MM.1S (cell line): ENCODE results near the gene TMX4.

ENCODE experiments used
- DNase-seq: peaks from one replicate; pipeline ENCODE4 v3.0.0-alpha.2; 2015
- H2AFZ ChIP-seq: fragments of 300-600 bp; sonication (generic); 2 replicates; pipeline ENCODE4 v1.6.0; 2016; ENCODE audit warnings: antibody characterized with exemption, low read length
- H3F3A ChIP-seq: fragments of 300-600 bp; sonication (generic); 2 replicates; pipeline ENCODE4 v1.6.1; 2016; ENCODE audit warnings: mild to moderate bottlenecking, antibody characterized with exemption, low read length, moderate library complexity, mixed read lengths; ENCODE audit not compliant: insufficient read depth
- H3K27ac ChIP-seq: fragments of 300-600 bp; sonication (generic); 2 replicates; pipeline ENCODE4 v1.5.1; 2016; ENCODE audit warnings: mild to moderate bottlenecking, low read length
- H3K27me3 ChIP-seq: fragments of 300-600 bp; sonication (generic); replicated peaks from 2 replicates; pipeline ENCODE4 v1.6.0; 2016; ENCODE audit warnings: low read length; ENCODE audit not compliant: insufficient read depth
- H3K36me3 ChIP-seq: fragments of 300-600 bp; sonication (generic); replicated peaks from 2 replicates; pipeline ENCODE4 v1.6.1; 2016; ENCODE audit warnings: mild to moderate bottlenecking, low read length, mixed read lengths; ENCODE audit not compliant: insufficient read depth
- H3K4me1 ChIP-seq: fragments of 300-600 bp; sonication (generic); 2 replicates; pipeline ENCODE4 v1.6.1; 2016; ENCODE audit warnings: low read length, mixed read lengths
- H3K4me2 ChIP-seq: fragments of 300-600 bp; sonication (generic); 2 replicates; pipeline ENCODE4 v1.6.0; 2016; ENCODE audit warnings: low read depth, low read length
- H3K4me3 ChIP-seq: fragments of 300-600 bp; sonication (generic); 2 replicates; pipeline ENCODE4 v1.5.1; 2016; ENCODE audit warnings: low read length, mixed read lengths
- H3K79me2 ChIP-seq: fragments of 300-600 bp; sonication (generic); 2 replicates; pipeline ENCODE4 v1.6.1; 2016; ENCODE audit warnings: mixed run types, low read length, mixed read lengths
- H3K9ac ChIP-seq: fragments of 300-600 bp; sonication (generic); 2 replicates; pipeline ENCODE4 v1.6.1; 2016; ENCODE audit warnings: low read length, mixed read lengths
- H3K9me2 ChIP-seq: fragments of 300-600 bp; sonication (generic); replicated peaks from 2 replicates; pipeline ENCODE4 v1.6.1; 2016; ENCODE audit warnings: mild to moderate bottlenecking, low read length, mixed read lengths; ENCODE audit not compliant: insufficient read depth
- H3K9me3 ChIP-seq: fragments of 300-600 bp; sonication (generic); replicated peaks from 2 replicates; pipeline ENCODE4 v1.6.1; 2016; ENCODE audit warnings: mild to moderate bottlenecking, low read length, mixed read lengths; ENCODE audit not compliant: insufficient read depth
- H4K20me1 ChIP-seq: fragments of 300-600 bp; sonication (generic); 2 replicates; pipeline ENCODE4 v1.6.1; 2016; ENCODE audit warnings: mild to moderate bottlenecking, low read length, moderate library complexity, mixed read lengths; ENCODE audit not compliant: insufficient read depth
- EZH2 ChIP-seq: fragments of 300-600 bp; sonication (generic); optimal IDR thresholded peaks from 2 replicates; pipeline ENCODE3; 2017; ENCODE audit warnings: low read depth, mild to moderate bottlenecking, antibody characterized with exemption, low read length, mixed read lengths
- EZH2phosphoT487 ChIP-seq: fragments of 300-600 bp; sonication (generic); IDR thresholded peaks from 2 replicates; pipeline ENCODE4 v1.6.1; 2018; ENCODE audit warnings: antibody characterized with exemption, low read length
- TF ChIP-seq, protein P1 (sequence below): fragments of 300-600 bp; sonication (generic); IDR thresholded peaks from 2 replicates; pipeline ENCODE4 v1.5.1; 2016; ENCODE audit warnings: antibody characterized with exemption, low read length, mixed read lengths

Gene TMX4

DNA sequence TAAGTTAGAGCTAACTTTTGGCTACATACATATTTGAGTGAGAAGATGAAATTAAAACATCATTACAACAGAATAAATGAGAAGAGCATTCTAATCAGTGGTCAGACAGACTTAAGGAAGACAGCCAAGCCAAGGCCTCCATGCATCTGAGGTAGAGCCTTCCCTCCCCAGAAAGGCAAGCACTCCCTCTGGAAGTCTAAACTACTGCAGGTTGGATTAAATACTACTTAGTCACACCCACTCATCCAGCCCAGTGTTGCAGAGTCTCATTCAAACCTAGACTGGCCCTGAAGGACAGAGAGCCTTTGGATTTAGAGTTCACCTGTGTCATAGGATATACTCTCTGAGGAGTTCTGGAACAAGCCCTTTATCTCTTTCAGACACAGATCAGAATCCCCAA is 29.2 kb downstream of the TMX4 start:
- Histone ChIP-seq H2AFZ (no peak overlapping the region), H3K9me3 (no peaks in the 10 kb centered on the region), H3K9me2 (no peaks in the 10 kb centered on the region), H4K20me1 (no peaks in the 10 kb centered on the region), H3K9ac (no peak overlapping the region), H3K79me2 (no peaks in the 10 kb centered on the region), H3K4me3 (no peak overlapping the region), H3K27me3 (no peaks in the 10 kb centered on the region), H3K27ac (no peak overlapping the region), H3K4me2 (no peak overlapping the region), H3K36me3 (no peaks in the 10 kb centered on the region), H3F3A (no peaks in the 10 kb centered on the region), H3K4me1 (no peaks in the 10 kb centered on the region)
- TF ChIP-seq, protein P1, sequence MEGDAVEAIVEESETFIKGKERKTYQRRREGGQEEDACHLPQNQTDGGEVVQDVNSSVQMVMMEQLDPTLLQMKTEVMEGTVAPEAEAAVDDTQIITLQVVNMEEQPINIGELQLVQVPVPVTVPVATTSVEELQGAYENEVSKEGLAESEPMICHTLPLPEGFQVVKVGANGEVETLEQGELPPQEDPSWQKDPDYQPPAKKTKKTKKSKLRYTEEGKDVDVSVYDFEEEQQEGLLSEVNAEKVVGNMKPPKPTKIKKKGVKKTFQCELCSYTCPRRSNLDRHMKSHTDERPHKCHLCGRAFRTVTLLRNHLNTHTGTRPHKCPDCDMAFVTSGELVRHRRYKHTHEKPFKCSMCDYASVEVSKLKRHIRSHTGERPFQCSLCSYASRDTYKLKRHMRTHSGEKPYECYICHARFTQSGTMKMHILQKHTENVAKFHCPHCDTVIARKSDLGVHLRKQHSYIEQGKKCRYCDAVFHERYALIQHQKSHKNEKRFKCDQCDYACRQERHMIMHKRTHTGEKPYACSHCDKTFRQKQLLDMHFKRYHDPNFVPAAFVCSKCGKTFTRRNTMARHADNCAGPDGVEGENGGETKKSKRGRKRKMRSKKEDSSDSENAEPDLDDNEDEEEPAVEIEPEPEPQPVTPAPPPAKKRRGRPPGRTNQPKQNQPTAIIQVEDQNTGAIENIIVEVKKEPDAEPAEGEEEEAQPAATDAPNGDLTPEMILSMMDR, result no peak
- TF ChIP-seq EZH2 (no peak), EZH2phosphoT487 (no peak)
- DNase-seq, result no peak

DNA sequence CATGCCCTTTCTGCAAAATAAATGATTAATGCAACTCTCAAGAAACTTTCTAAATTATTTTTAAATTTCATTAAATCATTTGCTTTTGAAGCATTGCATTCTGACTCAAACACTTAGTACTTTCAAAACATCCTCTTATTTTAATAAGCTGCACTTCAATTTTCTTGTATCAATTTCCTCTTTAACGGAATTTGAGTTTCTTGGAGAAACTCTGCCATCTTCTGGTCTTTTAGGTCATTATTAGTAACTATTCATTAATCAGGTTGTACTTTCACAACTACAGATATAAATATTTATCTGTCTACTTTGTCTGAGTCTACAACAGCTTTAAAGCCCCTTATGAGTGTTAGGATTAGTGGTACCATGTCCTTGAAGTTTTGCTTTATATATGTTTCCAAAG is 30.2 kb downstream of the TMX4 start:
- Histone ChIP-seq H3K27me3 (no peaks in the 10 kb centered on the region), H3K9me3 (no peaks in the 10 kb centered on the region), H3K9me2 (no peaks in the 10 kb centered on the region), H3K4me3 (no peak overlapping the region), H3K4me1 (no peaks in the 10 kb centered on the region), H3F3A (no peaks in the 10 kb centered on the region), H3K9ac (no peak overlapping the region), H3K27ac (no peak overlapping the region), H4K20me1 (no peaks in the 10 kb centered on the region), H2AFZ (no peak overlapping the region), H3K79me2 (no peaks in the 10 kb centered on the region), H3K36me3 (no peaks in the 10 kb centered on the region), H3K4me2 (no peak overlapping the region)
- TF ChIP-seq EZH2 (no peak), EZH2phosphoT487 (no peak)
- TF ChIP-seq, protein P1, result no peak
- DNase-seq, result no peak

DNA sequence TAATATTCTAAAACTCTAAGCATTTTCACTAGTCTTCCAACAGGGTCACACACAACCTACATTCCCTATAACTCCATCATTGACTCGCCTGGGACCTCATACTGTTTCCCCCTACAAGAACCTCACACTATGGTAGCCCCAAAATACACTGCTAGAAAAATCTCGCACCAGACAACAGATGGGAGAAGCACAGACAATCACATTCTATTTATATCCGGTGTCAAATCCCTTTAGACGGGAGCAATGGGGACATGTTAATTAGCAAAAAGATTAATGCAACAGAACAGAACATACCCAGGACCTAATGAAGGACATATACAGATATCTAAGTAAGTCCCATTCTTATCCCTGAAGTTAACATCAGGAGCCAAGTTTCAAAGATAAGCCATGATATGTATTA is 33.6 kb downstream of the TMX4 start:
- no peaks in the 10 kb centered on the region for H3K36me3 ChIP-seq
- H3K27me3 ChIP-seq, result no peaks in the 10 kb centered on the region
- H3K9me2 ChIP-seq, result no peaks in the 10 kb centered on the region
- H3K79me2 ChIP-seq, result no peaks in the 10 kb centered on the region
- no peaks in the 10 kb centered on the region for H4K20me1 ChIP-seq
- H3K9me3 ChIP-seq, result no peaks in the 10 kb centered on the region
- TF ChIP-seq, protein P1, result no peak
- TF ChIP-seq EZH2, result no peak
- no peak for TF ChIP-seq EZH2phosphoT487
- H3K4me3 ChIP-seq, result no peak overlapping the region
- H2AFZ ChIP-seq, result no peak overlapping the region
- no peaks in the 10 kb centered on the region for H3K4me1 ChIP-seq
- no peak overlapping the region for H3K27ac ChIP-seq
- H3K9ac ChIP-seq, result no peak overlapping the region
- DNase-seq, result no peak
- H3F3A ChIP-seq, result no peaks in the 10 kb centered on the region
- H3K4me2 ChIP-seq, result no peak overlapping the region
